ENCODE measurements around the gene SPG7.

SPG7 gene

GRCh38 chr16:89588413-89589109 is 80.4 kb downstream of the SPG7 start:
- Histone ChIP-seq H4K20me1 (ENCODE audit: insufficient read depth, low read length) (no peaks in the 10 kb centered on the region), H3K9me2 (ENCODE audit: low read depth, low read length) (no peaks in the 10 kb centered on the region), H3K4me1 (ENCODE audit: insufficient read depth, low read length, severe bottlenecking) (no peaks in the 10 kb centered on the region), H3K9me3 (ENCODE audit: low read length) (no peaks in the 10 kb centered on the region), H2AFZ (ENCODE audit: low read length) (no peak overlapping the region), H3K36me3 (ENCODE audit: insufficient read depth, low read length) (no peaks in the 10 kb centered on the region), H3F3A (ENCODE audit: insufficient read depth, low read length) (no peaks in the 10 kb centered on the region), H3K9ac (ENCODE audit: low read length) (no peak overlapping the region), H3K4me2 (ENCODE audit: low read length) (no peak overlapping the region), H3K27me3 (ENCODE audit: insufficient read depth, low read length) (peaks cover 4% of the 10 kb centered on the region; the same call in 1 of the 2 replicates), H3K27ac (ENCODE audit: low read depth, low read length, poor library complexity, severe bottlenecking) (no peak overlapping the region), H3K4me3 (ENCODE audit: low read depth, low read length, poor library complexity, severe bottlenecking) (no peak overlapping the region), H3K79me2 (ENCODE audit: insufficient read depth, low read length) (no peaks in the 10 kb centered on the region)
- TF ChIP-seq EZH2 (IDR thresholded peaks at IDR 0.05; ENCODE audit: borderline replicate concordance, low read length) (no peak), CTCF (IDR thresholded peaks at IDR 0.05; ENCODE audit: low read length) (no peak)

GRCh38 chr16:89589241-89589926 is 81.2 kb downstream of the SPG7 start:
- Histone ChIP-seq H3K36me3 (ENCODE audit: insufficient read depth, low read length) (no peaks in the 10 kb centered on the region), H4K20me1 (ENCODE audit: insufficient read depth, low read length) (no peaks in the 10 kb centered on the region), H3K9me2 (ENCODE audit: low read depth, low read length) (no peaks in the 10 kb centered on the region), H3K27ac (ENCODE audit: low read depth, low read length, poor library complexity, severe bottlenecking) (no peak overlapping the region), H3K27me3 (ENCODE audit: insufficient read depth, low read length) (peaks cover 4% of the 10 kb centered on the region; the same call in 1 of the 2 replicates), H3K4me3 (ENCODE audit: low read depth, low read length, poor library complexity, severe bottlenecking) (no peak overlapping the region), H3K4me1 (ENCODE audit: insufficient read depth, low read length, severe bottlenecking) (no peaks in the 10 kb centered on the region), H2AFZ (ENCODE audit: low read length) (no peak overlapping the region), H3F3A (ENCODE audit: insufficient read depth, low read length) (no peaks in the 10 kb centered on the region), H3K4me2 (ENCODE audit: low read length) (no peak overlapping the region), H3K79me2 (ENCODE audit: insufficient read depth, low read length) (no peaks in the 10 kb centered on the region), H3K9ac (ENCODE audit: low read length) (no peak overlapping the region), H3K9me3 (ENCODE audit: low read length) (no peaks in the 10 kb centered on the region)
- TF ChIP-seq EZH2 (IDR thresholded peaks at IDR 0.05; ENCODE audit: borderline replicate concordance, low read length) (no peak), CTCF (IDR thresholded peaks at IDR 0.05; ENCODE audit: low read length) (no peak)

- H3K4me3 ChIP-seq (ENCODE audit: low read depth, low read length, poor library complexity, severe bottlenecking): no peak overlapping the region
- H3F3A ChIP-seq (ENCODE audit: insufficient read depth, low read length): no peaks in the 10 kb centered on the region
- H3K9me3 ChIP-seq (ENCODE audit: low read length): no peaks in the 10 kb centered on the region
- H3K4me1 ChIP-seq (ENCODE audit: insufficient read depth, low read length, severe bottlenecking): no peaks in the 10 kb centered on the region
- no peak overlapping the region for H3K4me2 ChIP-seq (ENCODE audit: low read length)
- H3K27me3 ChIP-seq (ENCODE audit: insufficient read depth, low read length): peaks cover 4% of the 10 kb centered on the region; the same call in 1 of the 2 replicates
- TF ChIP-seq EZH2 (IDR thresholded peaks at IDR 0.05; ENCODE audit: borderline replicate concordance, low read length): no peak
- no peak for TF ChIP-seq CTCF (IDR thresholded peaks at IDR 0.05; ENCODE audit: low read length)
- H2AFZ ChIP-seq (ENCODE audit: low read length): no peak overlapping the region
- H3K9ac ChIP-seq (ENCODE audit: low read length): no peak overlapping the region
- H4K20me1 ChIP-seq (ENCODE audit: insufficient read depth, low read length): no peaks in the 10 kb centered on the region
- no peaks in the 10 kb centered on the region for H3K36me3 ChIP-seq (ENCODE audit: insufficient read depth, low read length)
- H3K79me2 ChIP-seq (ENCODE audit: insufficient read depth, low read length): no peaks in the 10 kb centered on the region
- H3K9me2 ChIP-seq (ENCODE audit: low read depth, low read length): no peaks in the 10 kb centered on the region
- no peak overlapping the region for H3K27ac ChIP-seq (ENCODE audit: low read depth, low read length, poor library complexity, severe bottlenecking)
Measured at GRCh38 chr16:89593841-89594240, 85.6 kb downstream of the SPG7 start.
